ENCODE data around the gene PDE6D.

The PDE6D gene

GRCh38 chr2:231786917-231787292 lies 5.8 kb upstream of the PDE6D start:
- Histone ChIP-seq H3K27me3 (ENCODE audit: insufficient read depth, low read depth) (no peaks in the 10 kb centered on the region), H3K79me2 (ENCODE audit: insufficient read depth, low read depth) (peaks cover 32% of the 10 kb centered on the region), H3K27ac (no peak overlapping the region), H2AFZ (ENCODE audit: low read depth) (no peak overlapping the region), H3K4me1 (ENCODE audit: low read depth, poor library complexity, severe bottlenecking) (peaks cover 25% of the 10 kb centered on the region), H3K4me3 (IDR thresholded peaks at IDR 0.05; ENCODE audit: insufficient read depth, low read depth, low read length) (peak overlapping the region; percentile 90), H3K9ac (peak overlapping the region; percentile 49; the same call in 1 of the 2 replicates), H4K20me1 (ENCODE audit: insufficient read depth) (no peaks in the 10 kb centered on the region; the same call in 1 of the 2 replicates), H3K36me3 (ENCODE audit: insufficient read depth) (peaks cover 6% of the 10 kb centered on the region; the same call in 1 of the 2 replicates), H3K4me2 (peak overlapping the region; percentile 72)
- peak; percentile 20; the same call in 1 of the 2 replicates for TF ChIP-seq CTCF (conservative IDR thresholded peaks at IDR 0.05; ENCODE audit: low read depth, low read length)

- H3K27ac ChIP-seq = peak within 1 kb of the TSS; percentile 17; the same call in 1 of the 2 replicates
- H3K4me2 ChIP-seq = peak within 1 kb of the TSS; percentile 72
- peaks cover 32% of the 10 kb centered on the region for H3K79me2 ChIP-seq (ENCODE audit: insufficient read depth, low read depth)
- H3K36me3 ChIP-seq (ENCODE audit: insufficient read depth) = peaks cover 6% of the 10 kb centered on the region; the same call in 1 of the 2 replicates
- peak within 1 kb of the TSS; percentile 90 for H3K4me3 ChIP-seq (IDR thresholded peaks at IDR 0.05; ENCODE audit: insufficient read depth, low read depth, low read length)
- H4K20me1 ChIP-seq (ENCODE audit: insufficient read depth) = no peaks in the 10 kb centered on the region; the same call in 1 of the 2 replicates
- peak within 1 kb of the TSS; percentile 49; the same call in 1 of the 2 replicates for H3K9ac ChIP-seq
- peak within 1 kb of the TSS; percentile 76 for H2AFZ ChIP-seq (ENCODE audit: low read depth)
- no peaks in the 10 kb centered on the region for H3K27me3 ChIP-seq (ENCODE audit: insufficient read depth, low read depth)
- TF ChIP-seq CTCF (conservative IDR thresholded peaks at IDR 0.05; ENCODE audit: low read depth, low read length) = peak; percentile 64
- peaks cover 25% of the 10 kb centered on the region for H3K4me1 ChIP-seq (ENCODE audit: low read depth, poor library complexity, severe bottlenecking)
These were observed 5.3 kb upstream of the PDE6D start, which contains the start of gene COPS7B for GRCh38 chr2:231786177-231786916. Gene COPS7B (plus strand): TSS chr2:231786445. CDS start chr2:231788571, 2,126 bp downstream.

GRCh38 chr2:231785822-231786176 lies 4.7 kb upstream of the PDE6D start:
- H2AFZ ChIP-seq (ENCODE audit: low read depth) = peak overlapping the region; percentile 76
- peaks cover 32% of the 10 kb centered on the region for H3K79me2 ChIP-seq (ENCODE audit: insufficient read depth, low read depth)
- H3K9ac ChIP-seq = peak overlapping the region; percentile 49; the same call in 1 of the 2 replicates
- no peaks in the 10 kb centered on the region; the same call in 1 of the 2 replicates for H4K20me1 ChIP-seq (ENCODE audit: insufficient read depth)
- no peak overlapping the region for H3K27ac ChIP-seq
- H3K36me3 ChIP-seq (ENCODE audit: insufficient read depth) = 0 out of 2 replicates have a peak, but pooled peaks cover 6% of the 10 kb centered on the region
- no peaks in the 10 kb centered on the region for H3K27me3 ChIP-seq (ENCODE audit: insufficient read depth, low read depth)
- no peak for TF ChIP-seq CTCF (conservative IDR thresholded peaks at IDR 0.05; ENCODE audit: low read depth, low read length)
- peak overlapping the region; percentile 72 for H3K4me2 ChIP-seq
- H3K4me3 ChIP-seq (IDR thresholded peaks at IDR 0.05; ENCODE audit: insufficient read depth, low read depth, low read length) = no peak overlapping the region
- H3K4me1 ChIP-seq (ENCODE audit: low read depth, poor library complexity, severe bottlenecking) = peaks cover 25% of the 10 kb centered on the region

DNA sequence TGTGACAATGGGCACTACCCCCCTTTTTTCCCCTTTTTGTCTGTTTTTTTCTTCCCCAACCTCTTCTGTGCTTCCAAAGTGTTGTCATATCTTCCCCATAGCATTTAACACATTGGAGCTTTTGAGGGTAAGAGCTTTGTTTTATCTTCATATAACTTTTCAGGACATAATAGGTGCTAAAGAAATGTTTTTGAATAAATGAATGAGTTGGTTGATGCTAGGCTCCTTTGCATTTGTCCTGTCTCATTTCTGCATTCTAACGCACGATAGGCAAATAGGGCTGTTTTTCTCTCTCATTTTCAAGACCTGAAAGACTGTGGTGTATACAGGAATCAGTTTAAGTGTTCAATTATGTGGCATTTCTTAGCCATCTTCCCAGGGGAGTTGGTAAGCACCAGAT lies 4.3 kb upstream of the PDE6D start:
- Histone ChIP-seq H3K27ac (no peak overlapping the region), H3K4me2 (peak overlapping the region; percentile 72), H3K4me1 (ENCODE audit: low read depth, poor library complexity, severe bottlenecking) (peaks cover 25% of the 10 kb centered on the region), H3K9ac (peak overlapping the region; percentile 49; the same call in 1 of the 2 replicates), H3K27me3 (ENCODE audit: insufficient read depth, low read depth) (no peaks in the 10 kb centered on the region), H3K36me3 (ENCODE audit: insufficient read depth) (0 out of 2 replicates have a peak, but pooled peaks cover 6% of the 10 kb centered on the region), H3K79me2 (ENCODE audit: insufficient read depth, low read depth) (peaks cover 30% of the 10 kb centered on the region), H4K20me1 (ENCODE audit: insufficient read depth) (no peaks in the 10 kb centered on the region; the same call in 1 of the 2 replicates), H2AFZ (ENCODE audit: low read depth) (peak overlapping the region; percentile 76; the same call in 1 of the 2 replicates), H3K4me3 (IDR thresholded peaks at IDR 0.05; ENCODE audit: insufficient read depth, low read depth, low read length) (no peak overlapping the region)
- TF ChIP-seq CTCF (conservative IDR thresholded peaks at IDR 0.05; ENCODE audit: low read depth, low read length) = no peak
